HG02973 (cell line): ENCODE results near the gene FCAMR.

ENCODE experiments used
- ATAC-seq: cut with Tn5 transposase; IDR thresholded peaks from one replicate; pipeline ENCODE4 v1.9.1; 2021; ENCODE audit warnings: moderate library complexity; ENCODE audit not compliant: unreplicated experiment

FCAMR gene, protein sequence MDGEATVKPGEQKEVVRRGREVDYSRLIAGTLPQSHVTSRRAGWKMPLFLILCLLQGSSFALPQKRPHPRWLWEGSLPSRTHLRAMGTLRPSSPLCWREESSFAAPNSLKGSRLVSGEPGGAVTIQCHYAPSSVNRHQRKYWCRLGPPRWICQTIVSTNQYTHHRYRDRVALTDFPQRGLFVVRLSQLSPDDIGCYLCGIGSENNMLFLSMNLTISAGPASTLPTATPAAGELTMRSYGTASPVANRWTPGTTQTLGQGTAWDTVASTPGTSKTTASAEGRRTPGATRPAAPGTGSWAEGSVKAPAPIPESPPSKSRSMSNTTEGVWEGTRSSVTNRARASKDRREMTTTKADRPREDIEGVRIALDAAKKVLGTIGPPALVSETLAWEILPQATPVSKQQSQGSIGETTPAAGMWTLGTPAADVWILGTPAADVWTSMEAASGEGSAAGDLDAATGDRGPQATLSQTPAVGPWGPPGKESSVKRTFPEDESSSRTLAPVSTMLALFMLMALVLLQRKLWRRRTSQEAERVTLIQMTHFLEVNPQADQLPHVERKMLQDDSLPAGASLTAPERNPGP

DNA sequence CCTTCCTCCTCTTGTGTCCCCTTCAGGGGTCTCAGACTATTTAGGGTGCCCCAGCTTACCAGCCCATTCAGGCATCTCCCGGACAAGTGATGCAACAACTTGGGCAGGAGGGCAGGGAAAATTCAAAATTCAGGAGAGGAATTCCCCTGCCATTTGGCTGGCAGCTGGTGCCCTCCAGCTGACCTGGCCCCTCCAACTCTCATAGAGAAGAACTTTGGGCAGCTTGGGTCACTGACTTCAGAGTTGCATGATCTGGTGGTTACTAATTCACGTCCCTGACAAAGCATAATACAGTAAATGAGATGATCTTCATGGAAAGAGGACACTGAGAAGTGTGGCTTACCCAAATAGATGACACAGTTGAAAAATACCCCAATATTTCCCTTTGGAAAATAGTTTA is at the start of gene FCAMR:
FCAMR (minus strand) TSS at position 15 of the 400 bp plus-strand sequence. CDS start 335 bp downstream, outside the sequence.
- no peak for ATAC-seq

GRCh38 chr1:207019661-207020060 is 49.4 kb upstream of the FCAMR start:
- no peak for ATAC-seq

GRCh38 chr1:207019161-207019560 is 48.9 kb upstream of the FCAMR start:
- no peak for ATAC-seq

GRCh38 chr1:207018707-207019106 is 48.4 kb upstream of the FCAMR start:
- ATAC-seq, result no peak

DNA sequence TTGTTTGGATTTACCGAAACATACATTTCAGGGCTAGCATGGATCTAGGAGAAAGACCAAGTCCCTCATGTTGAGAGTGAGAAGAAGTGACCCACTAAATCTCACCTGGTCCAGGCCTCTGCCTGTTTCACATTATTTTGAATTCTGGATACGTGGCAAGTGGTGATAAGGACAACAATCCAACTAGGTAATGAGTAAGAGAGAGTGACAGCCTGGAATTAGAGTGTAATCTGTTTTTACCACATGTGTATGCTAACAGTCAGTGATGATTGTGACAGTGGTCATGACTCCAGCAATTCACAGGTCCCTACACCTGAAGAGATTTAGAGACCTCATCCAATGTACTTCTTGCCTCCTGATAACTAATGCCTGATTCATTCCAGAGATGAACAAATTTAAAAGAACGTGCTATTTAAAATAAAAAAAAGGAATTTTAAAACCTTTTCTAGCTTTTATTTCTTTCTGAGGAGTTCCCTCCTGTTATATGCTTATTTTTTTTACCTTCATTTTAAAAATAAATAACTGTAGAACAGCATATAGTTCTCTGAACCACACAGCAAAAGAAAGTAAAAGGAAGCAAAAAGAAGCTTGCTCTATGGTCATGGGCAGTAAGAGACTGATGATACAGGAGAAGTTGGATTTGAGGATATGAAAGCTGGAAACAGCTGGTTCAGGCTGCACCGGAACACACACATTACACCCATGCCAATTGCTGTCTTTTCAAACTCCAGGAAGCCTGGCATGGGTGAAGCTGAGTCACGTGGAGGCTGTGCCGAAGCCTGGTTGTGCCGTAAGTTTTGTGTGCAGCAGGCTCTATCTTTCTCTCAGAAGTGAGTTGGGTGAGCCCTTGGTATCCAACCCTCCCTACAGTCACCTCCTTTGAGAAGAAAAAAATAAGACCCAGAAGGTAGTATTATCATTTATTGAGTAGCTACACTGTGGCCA is 47.6 kb upstream of the FCAMR start:
- ATAC-seq, result no peak

DNA sequence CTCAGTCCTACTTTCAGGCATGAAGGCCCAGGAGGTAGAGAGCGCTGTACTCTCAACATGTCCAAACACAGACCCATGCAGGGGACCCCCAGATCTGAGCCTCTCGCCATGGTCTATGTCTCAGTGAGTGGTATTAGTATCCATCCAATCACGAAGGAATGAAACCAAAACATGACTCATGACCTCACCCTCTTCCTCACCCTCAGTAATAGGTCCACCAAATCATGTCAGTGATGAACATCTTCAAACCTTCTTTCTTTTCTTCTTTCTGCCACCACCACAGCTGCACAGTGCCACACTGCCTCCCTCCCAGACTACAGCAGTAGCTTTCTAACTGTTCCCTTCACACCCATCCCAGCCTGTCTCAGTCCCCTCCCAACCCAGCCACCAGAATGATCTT is 45.5 kb upstream of the FCAMR start:
- ATAC-seq, result no peak

GRCh38 chr1:207014728-207015127 is 44.5 kb upstream of the FCAMR start:
- ATAC-seq, result no peak

DNA sequence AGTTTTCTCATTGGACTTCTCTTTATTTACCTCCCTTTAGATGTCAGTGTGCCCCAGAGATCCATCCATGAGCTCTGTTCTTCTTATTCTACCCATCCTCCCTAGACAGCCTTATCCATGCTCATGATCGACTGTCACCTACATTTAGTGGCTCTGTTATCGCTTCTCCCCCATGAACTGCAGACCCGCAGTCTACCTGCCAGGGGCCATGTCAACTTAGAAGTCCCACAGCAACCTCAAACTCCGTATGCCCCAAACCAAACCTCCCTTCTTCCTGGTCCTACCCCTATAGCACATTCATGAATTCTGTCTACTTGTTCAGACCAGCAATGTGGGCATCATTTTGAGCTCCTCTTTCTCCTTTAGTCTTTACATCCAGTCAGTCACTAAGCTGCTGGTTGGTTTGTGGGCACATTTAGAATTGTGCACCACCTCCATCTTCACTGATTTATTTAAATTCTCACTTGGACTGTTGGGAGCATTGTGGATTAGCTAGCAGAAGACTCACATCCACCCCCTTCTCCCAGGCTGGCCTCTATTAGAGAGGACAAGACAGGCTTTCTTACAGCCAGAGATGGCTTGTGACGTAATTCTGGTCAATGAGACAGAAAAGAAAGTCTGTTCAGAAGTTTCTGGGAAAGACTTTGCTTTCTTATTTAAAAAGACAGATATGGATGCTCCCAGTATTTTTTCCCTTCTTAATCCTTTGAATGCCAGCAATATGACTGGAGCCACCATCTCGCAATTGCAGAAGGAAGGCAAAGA is 43.2 kb upstream of the FCAMR start:
- ATAC-seq, result no peak

GRCh38 chr1:207010726-207011125 is 40.5 kb upstream of the FCAMR start:
- ATAC-seq, result no peak

DNA sequence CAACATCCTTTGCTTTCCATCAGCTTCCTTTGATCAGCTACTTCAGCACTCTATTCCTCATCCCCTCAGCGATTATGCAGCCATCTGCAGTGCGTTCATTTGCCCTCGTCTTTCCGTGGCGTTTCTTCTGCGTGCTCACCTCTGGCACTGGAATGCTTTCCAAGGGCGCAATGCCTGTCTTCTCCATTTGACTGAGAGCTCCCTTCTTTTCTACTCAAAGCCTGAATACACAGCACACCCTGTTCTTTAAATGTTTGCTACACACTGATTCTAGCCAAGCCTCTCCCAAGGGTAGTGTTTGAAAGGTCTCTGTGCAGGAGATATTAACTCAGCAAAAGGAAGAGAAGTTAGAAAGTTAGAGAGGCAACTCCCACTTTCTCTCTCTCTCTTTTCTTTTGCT is 39.7 kb upstream of the FCAMR start:
- no peak for ATAC-seq

- no peak for ATAC-seq
Measured at GRCh38 chr1:207009182-207009850, 39.1 kb upstream of the FCAMR start.

- ATAC-seq, result no peak
Measured at GRCh38 chr1:207007352-207008033, 37.2 kb upstream of the FCAMR start.

- no peak for ATAC-seq
Measured at GRCh38 chr1:207006914-207007313, 36.7 kb upstream of the FCAMR start.

GRCh38 chr1:207006083-207006482 is 35.8 kb upstream of the FCAMR start:
- ATAC-seq, result no peak

DNA sequence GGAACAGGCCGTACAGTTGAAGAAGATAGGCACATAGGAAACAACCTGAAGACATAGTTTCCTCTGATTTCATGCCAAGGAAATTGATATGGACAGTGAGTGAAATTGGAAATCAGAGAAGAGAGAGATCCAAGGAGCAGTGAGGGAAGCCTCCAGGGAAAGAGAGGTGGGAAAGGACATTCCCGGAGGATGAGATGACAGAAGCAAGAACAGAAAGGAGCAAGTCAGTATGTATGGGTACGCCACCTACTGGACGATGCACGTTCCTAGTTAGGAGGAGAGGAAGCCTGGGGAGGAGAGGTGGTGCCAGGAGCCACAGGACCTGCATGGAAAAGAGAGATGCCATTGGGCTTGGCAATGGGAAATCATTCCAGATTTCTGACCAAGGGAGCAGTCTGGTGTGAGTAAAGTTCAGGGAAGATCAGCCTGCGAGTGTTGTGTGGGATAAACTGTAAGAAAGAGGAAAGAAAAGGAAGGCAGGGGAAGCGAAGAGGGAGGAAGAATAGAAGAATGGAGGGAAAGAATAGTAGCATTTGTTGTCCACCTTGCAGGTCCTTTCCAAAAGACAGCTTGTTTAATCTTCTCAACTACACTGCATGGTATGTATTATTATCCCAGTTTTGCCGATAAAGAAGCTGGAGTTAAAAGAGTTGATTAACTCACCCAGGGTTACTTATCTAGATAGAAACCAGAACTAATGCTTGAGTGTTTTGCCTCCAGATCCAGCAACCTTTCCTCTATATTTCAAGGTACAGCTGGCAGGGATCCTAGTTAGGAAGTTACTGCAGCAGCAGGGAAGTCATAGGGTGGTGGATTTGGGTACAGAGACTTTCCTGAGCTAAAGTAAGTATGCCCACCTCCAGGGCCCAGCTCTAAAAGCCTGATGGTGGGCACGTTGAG is 34.9 kb upstream of the FCAMR start:
- no peak for ATAC-seq

DNA sequence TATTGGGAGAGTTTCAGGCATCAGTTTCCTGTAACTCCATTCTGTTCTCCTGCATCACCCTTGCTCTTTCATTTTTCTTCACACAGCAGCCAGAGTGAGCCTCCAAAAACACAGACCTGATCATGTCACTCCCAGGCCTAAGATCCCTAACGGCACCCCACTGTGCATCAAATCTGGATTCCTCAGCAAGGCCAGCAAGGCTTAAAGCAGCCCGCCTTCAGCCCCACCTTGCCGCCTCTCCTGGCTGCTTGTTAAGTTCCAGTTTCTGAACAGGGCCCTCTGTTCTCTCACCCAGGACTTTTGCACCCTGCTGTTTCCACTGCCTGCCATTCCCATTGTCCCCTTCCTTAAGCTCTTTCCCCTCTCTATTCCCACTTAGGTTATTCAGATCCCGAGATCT is 33.0 kb upstream of the FCAMR start:
- no peak for ATAC-seq

- ATAC-seq, result no peak
Measured at GRCh38 chr1:207002724-207003146, 32.5 kb upstream of the FCAMR start.

GRCh38 chr1:207001492-207002245 is 31.4 kb upstream of the FCAMR start:
- no peak for ATAC-seq
